BLaER1 treated with 17β-estradiol and CSF1 and Interleukin-3, amounts not matched to agents 10 nM and 100 nM (cell line): ENCODE measurements around the gene YRDC.

Source experiments
- H3K27ac ChIP-seq, 11 experiments: shearing (Covaris generic); formaldehyde crosslinking; 2 replicates each; pipeline ENCODE4 v1.8.1; 2022
- H3K27me3 ChIP-seq, 11 experiments: shearing (Covaris generic); formaldehyde crosslinking; 2 replicates each; pipeline ENCODE4 v1.8.1; 2022
- H3K36me3 ChIP-seq, 11 experiments: shearing (Covaris generic); formaldehyde crosslinking; 2 replicates each; pipeline ENCODE4 v1.8.1; 2022
- H3K4me1 ChIP-seq, 10 experiments: shearing (Covaris generic); formaldehyde crosslinking; 2 replicates each; pipeline ENCODE4 v1.8.1; 2022
- H3K4me2 ChIP-seq, 11 experiments: shearing (Covaris generic); formaldehyde crosslinking; 2 replicates each; pipeline ENCODE4 v1.8.1; 2022
- H3K4me3 ChIP-seq, 10 experiments: shearing (Covaris generic); formaldehyde crosslinking; 2 replicates each; pipeline ENCODE4 v1.8.1; 2022
- H3K9ac ChIP-seq, 11 experiments: shearing (Covaris generic); formaldehyde crosslinking; 2 replicates each; pipeline ENCODE4 v1.8.1; 2022
- H3K9me3 ChIP-seq, 11 experiments: shearing (Covaris generic); formaldehyde crosslinking; replicated peaks in 1 of 11; 2 replicates each; pipeline ENCODE4 v1.8.1; 2022
- H4K20me1 ChIP-seq, 11 experiments: shearing (Covaris generic); formaldehyde crosslinking; 2 replicates each; pipeline ENCODE4 v1.8.1; 2022
- Cebpa-rat ChIP-seq, 11 experiments: shearing (Covaris generic); IDR thresholded peaks; 2 replicates each; pipeline ENCODE4 v1.8.1; 2022

Gene YRDC

DNA sequence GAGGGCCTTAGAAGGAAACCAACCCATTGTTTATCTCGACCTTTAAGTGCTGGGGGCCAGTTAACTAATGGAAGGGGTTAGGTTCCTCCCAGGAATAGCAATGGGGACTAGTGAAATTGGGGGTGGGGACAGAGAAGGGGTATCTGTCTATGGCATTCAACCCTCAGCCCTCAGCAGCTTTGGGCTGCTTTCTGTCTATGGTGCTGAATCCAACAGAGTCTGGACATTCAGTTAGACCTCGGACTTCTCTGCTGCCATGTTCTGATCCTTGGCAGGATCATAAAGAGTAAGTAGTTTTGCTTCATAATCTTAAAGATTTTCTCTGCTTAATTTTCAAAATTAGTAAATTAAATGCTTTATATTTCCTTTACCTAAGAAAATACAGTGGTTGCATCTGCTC is 40.5 kb downstream of the YRDC start:
- Histone ChIP-seq H3K36me3 (no peaks in the 10 kb centered on the region), H3K4me2 (no peak overlapping the region), H3K4me1 (peaks cover 0 to 12% (median 0%) of the 10 kb centered on the region in 10 experiments; a peak in 4 of 20 replicates), H3K27me3 (peaks cover 31 to 62% (median 50%) of the 10 kb centered on the region in 11 experiments), H3K9ac (no peak overlapping the region), H4K20me1 (peaks cover 0 to 9% (median 0%) of the 10 kb centered on the region in 11 experiments; a peak in 4 of 22 replicates), H3K4me3 (no peak overlapping the region), H3K27ac (no peak overlapping the region), H3K9me3 (peaks cover 0 to 6% (median 0%) of the 10 kb centered on the region in 11 experiments; a peak in 3 of 22 replicates)
- no peak for TF ChIP-seq Cebpa-rat (IDR thresholded peaks at IDR 0.05)

GRCh38 chr1:37765916-37766664 is 41.9 kb downstream of the YRDC start:
- no peak for TF ChIP-seq Cebpa-rat (IDR thresholded peaks at IDR 0.05)
- Histone ChIP-seq H4K20me1 (peaks cover 0 to 10% (median 0%) of the 10 kb centered on the region in 11 experiments; a peak in 6 of 22 replicates), H3K27me3 (peaks cover 31 to 62% (median 50%) of the 10 kb centered on the region in 11 experiments), H3K4me1 (peaks cover 0 to 12% (median 0%) of the 10 kb centered on the region in 10 experiments; a peak in 4 of 20 replicates), H3K36me3 (no peaks in the 10 kb centered on the region), H3K4me3 (no peak overlapping the region), H3K27ac (no peak overlapping the region), H3K9ac (no peak overlapping the region), H3K9me3 (peaks cover 0 to 6% (median 0%) of the 10 kb centered on the region in 11 experiments; a peak in 3 of 22 replicates), H3K4me2 (peak overlapping the region in 3 of 11 experiments; percentile 7 to 23 (median 18); a peak in 3 of 22 replicates)

DNA sequence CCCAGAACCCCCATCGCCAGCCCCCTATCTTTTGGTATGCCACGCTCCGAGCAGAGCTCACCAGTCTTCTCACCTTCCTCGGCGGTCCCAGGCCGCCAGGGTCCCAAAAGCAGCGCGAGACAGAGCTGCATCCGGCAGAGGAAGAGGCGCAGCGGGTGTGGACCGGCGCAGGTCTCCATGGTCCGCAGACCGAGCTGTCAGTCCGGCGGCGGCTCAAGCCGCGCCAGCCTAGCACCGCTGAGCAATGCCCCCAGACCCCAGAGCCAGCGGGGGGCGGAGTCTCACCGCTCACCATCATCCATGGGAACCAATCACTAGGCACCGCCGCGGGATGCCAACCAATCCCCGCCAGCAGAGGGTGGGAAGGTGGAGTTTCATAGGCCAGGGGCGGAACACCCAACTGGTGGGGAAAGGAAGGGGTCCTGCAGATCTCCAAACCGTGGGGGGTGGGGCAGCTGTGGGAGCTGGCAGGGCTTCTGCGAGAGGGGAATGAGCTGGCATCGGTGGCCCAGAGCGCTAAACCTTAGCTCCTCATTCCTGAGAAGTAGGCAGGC is 43.0 kb downstream of the YRDC start, which contains the start of gene EPHA10:
EPHA10 (minus strand) TSS at position 233 of the 554 bp plus-strand sequence; CDS start at position 179, 54 bp downstream.
- peak within 1 kb of the TSS in 3 of 11 experiments; percentile 7 to 23 (median 18); a peak in 3 of 22 replicates for H3K4me2 ChIP-seq
- TF ChIP-seq Cebpa-rat (IDR thresholded peaks at IDR 0.05) = no peak
- peaks cover 0 to 10% (median 0%) of the 10 kb centered on the region in 11 experiments; a peak in 6 of 22 replicates for H4K20me1 ChIP-seq
- H3K4me3 ChIP-seq = no peak within 1 kb of the TSS
- no peak within 1 kb of the TSS for H3K27ac ChIP-seq
- peaks cover 0 to 6% (median 0%) of the 10 kb centered on the region in 11 experiments; a peak in 3 of 22 replicates for H3K9me3 ChIP-seq
- H3K27me3 ChIP-seq = peaks cover 31 to 62% (median 50%) of the 10 kb centered on the region in 11 experiments
- H3K36me3 ChIP-seq = no peaks in the 10 kb centered on the region
- H3K4me1 ChIP-seq = peaks cover 0 to 12% (median 0%) of the 10 kb centered on the region in 10 experiments; a peak in 4 of 20 replicates
- H3K9ac ChIP-seq = no peak within 1 kb of the TSS

- no peak overlapping the region for H3K9ac ChIP-seq
- H3K4me3 ChIP-seq = no peak overlapping the region
- peaks cover 0 to 10% (median 0%) of the 10 kb centered on the region in 11 experiments; a peak in 6 of 22 replicates for H4K20me1 ChIP-seq
- H3K4me1 ChIP-seq = peaks cover 0 to 12% (median 0%) of the 10 kb centered on the region in 10 experiments; a peak in 4 of 20 replicates
- no peak for TF ChIP-seq Cebpa-rat (IDR thresholded peaks at IDR 0.05)
- H3K27ac ChIP-seq = no peak overlapping the region
- no peak overlapping the region for H3K4me2 ChIP-seq
- H3K27me3 ChIP-seq = peaks cover 31 to 58% (median 48%) of the 10 kb centered on the region in 11 experiments
- H3K36me3 ChIP-seq = no peaks in the 10 kb centered on the region
- peaks cover 0 to 6% (median 0%) of the 10 kb centered on the region in 11 experiments; a peak in 3 of 22 replicates for H3K9me3 ChIP-seq
These were observed 43.6 kb downstream of the YRDC start for GRCh38 chr1:37764414-37764825.

GRCh38 chr1:37763791-37764413 is 44.1 kb downstream of the YRDC start:
- Histone ChIP-seq H3K9me3 (peaks cover 0 to 6% (median 0%) of the 10 kb centered on the region in 11 experiments; a peak in 3 of 22 replicates), H3K9ac (no peak overlapping the region), H3K4me3 (no peak overlapping the region), H3K4me2 (no peak overlapping the region), H3K27me3 (peaks cover 31 to 54% (median 46%) of the 10 kb centered on the region in 11 experiments), H3K36me3 (no peaks in the 10 kb centered on the region), H3K4me1 (peaks cover 0 to 12% (median 0%) of the 10 kb centered on the region in 10 experiments; a peak in 4 of 20 replicates), H4K20me1 (peaks cover 0 to 10% (median 0%) of the 10 kb centered on the region in 11 experiments; a peak in 6 of 22 replicates), H3K27ac (no peak overlapping the region)
- TF ChIP-seq Cebpa-rat (IDR thresholded peaks at IDR 0.05) = no peak

GRCh38 chr1:37762516-37762915 is 45.5 kb downstream of the YRDC start:
- Histone ChIP-seq H3K36me3 (no peaks in the 10 kb centered on the region), H3K27ac (no peak overlapping the region), H3K9ac (no peak overlapping the region), H4K20me1 (peaks cover 0 to 10% (median 0%) of the 10 kb centered on the region in 11 experiments; a peak in 6 of 22 replicates), H3K4me2 (no peak overlapping the region), H3K27me3 (peaks cover 31 to 44% (median 39%) of the 10 kb centered on the region in 11 experiments), H3K9me3 (peaks cover 0 to 6% (median 0%) of the 10 kb centered on the region in 11 experiments; a peak in 3 of 22 replicates), H3K4me1 (peaks cover 0 to 12% (median 0%) of the 10 kb centered on the region in 10 experiments; a peak in 4 of 20 replicates), H3K4me3 (no peak overlapping the region)
- no peak for TF ChIP-seq Cebpa-rat (IDR thresholded peaks at IDR 0.05)

DNA sequence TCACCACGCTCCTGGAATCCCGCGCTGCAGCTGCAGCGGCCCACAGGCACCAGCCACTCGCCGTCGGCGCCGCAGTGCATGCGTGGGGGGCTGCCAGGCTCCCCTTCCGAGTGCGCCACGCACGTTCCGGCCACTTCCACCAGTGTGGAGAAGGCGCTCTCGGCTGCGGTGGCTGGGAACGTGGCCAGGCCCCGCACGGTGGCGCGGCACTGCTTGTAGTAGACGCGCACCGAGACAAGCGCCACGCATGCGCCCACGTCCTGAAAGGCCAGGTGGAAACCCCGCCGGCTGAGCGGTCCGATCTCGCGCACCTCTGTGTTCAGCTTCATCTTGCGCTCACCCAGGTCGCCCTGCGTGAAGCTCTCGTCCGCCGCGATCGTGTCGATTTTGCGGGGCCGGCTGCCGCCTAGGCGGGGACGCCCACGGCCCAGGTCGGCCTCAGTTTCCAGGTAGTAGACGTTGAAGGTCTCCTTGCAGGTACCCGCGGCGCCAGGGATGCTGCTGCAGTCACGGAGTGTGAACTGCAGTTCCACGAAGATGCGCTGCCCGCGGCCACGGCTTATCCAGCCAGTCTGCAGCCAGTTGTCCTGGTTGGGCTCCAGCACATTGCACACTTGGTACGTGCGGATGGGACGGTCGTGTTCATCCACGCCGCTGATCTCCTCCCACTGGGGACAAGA is 46.5 kb downstream of the YRDC start:
- Histone ChIP-seq H4K20me1 (peaks cover 0 to 10% (median 0%) of the 10 kb centered on the region in 11 experiments; a peak in 5 of 22 replicates), H3K4me3 (no peak overlapping the region), H3K27me3 (peaks cover 23 to 35% (median 29%) of the 10 kb centered on the region in 11 experiments), H3K4me2 (no peak overlapping the region), H3K9me3 (peaks cover 0 to 6% (median 0%) of the 10 kb centered on the region in 11 experiments; a peak in 3 of 22 replicates), H3K27ac (no peak overlapping the region), H3K36me3 (no peaks in the 10 kb centered on the region), H3K4me1 (peaks cover 0 to 9% (median 0%) of the 10 kb centered on the region in 10 experiments; a peak in 4 of 20 replicates), H3K9ac (no peak overlapping the region)
- no peak for TF ChIP-seq Cebpa-rat (IDR thresholded peaks at IDR 0.05)

DNA sequence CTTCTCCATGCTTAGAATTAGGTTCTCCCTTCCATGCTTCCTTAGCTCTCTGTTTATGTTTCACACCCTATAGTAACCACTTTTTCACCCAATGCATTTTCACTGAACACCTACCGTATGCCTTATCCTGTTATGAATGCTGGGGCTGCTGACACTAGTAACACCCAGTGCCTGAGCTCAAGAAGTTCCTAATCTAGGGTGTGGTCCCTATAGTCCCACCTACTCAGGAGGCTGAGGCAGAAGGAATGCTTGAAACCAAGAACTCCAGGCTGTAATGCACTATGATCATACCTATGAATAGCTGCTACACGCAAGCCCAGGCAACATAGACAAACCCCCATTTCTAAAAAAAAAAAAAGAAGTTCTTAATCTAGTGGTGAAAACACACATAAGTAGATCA is 48.6 kb downstream of the YRDC start:
- Histone ChIP-seq H3K4me1 (no peaks in the 10 kb centered on the region), H3K27ac (no peak overlapping the region), H3K36me3 (no peaks in the 10 kb centered on the region), H3K27me3 (peaks cover 2 to 13% (median 8%) of the 10 kb centered on the region in 11 experiments; a peak in 19 of 22 replicates), H3K4me3 (no peak overlapping the region), H3K4me2 (no peak overlapping the region), H3K9ac (no peak overlapping the region), H4K20me1 (peaks cover 0 to 10% (median 0%) of the 10 kb centered on the region in 11 experiments; a peak in 6 of 22 replicates), H3K9me3 (no peaks in the 10 kb centered on the region)
- TF ChIP-seq Cebpa-rat (IDR thresholded peaks at IDR 0.05) = no peak
